ENCODE results near the gene PRDM15. TPM values are rescaled to one million over a fixed set of nuclear protein-coding genes. Genes with fewer than 3 reads are reported as not detected.
"Not testable (repeated sequence)": the region's sequence is repeated elsewhere in the genome, so short reads cannot be mapped to it uniquely, and the experiment has no call there.

The PRDM15 gene
- total RNA-seq, 1 experiment from 2014 or later = 11.2 TPM

- DNase-seq (ENCODE audit: low read depth, low spot score) (no peak), ATAC-seq (no peak)
- H3K9me3 ChIP-seq (ENCODE audit: control insufficient read depth, insufficient read depth, low read depth, low read length) = no peaks in the 10 kb centered on the region
- H3K4me3 ChIP-seq (ENCODE audit: low read depth in 2 of 2, low read length in 2 of 2) = no peak overlapping the region
- ChIA-PET POLR2A (interaction anchor here (0.6 kb wide), 1 partner anchor 36 kb away, joined by 3 read pairs; no protein-coding TSS in a partner anchor), CTCF (interaction anchor here (1.0 kb wide), 1 partner anchor 9 kb away, joined by 4 read pairs; no protein-coding TSS in a partner anchor)
- H3K4me1 ChIP-seq (ENCODE audit: control insufficient read depth, insufficient read depth, low read length) = peaks cover 6% of the 10 kb centered on the region; the same call in 1 of the 2 replicates
- intact Hi-C loops (cut with micrococcal nuclease; ENCODE audit: unreplicated experiment) (no loop called here), in situ Hi-C loops (cut with HindIII; ENCODE audit: low pct_unique_long_range_greater_than_20kb, low sequenced_read_pairs) (no loop called here)
- TF ChIP-seq POLR2AphosphoS5 (IDR thresholded peaks at IDR 0.05; ENCODE audit: low read depth, low read length) (no peak), SIN3A (IDR thresholded peaks at IDR 0.05; ENCODE audit: borderline replicate concordance, insufficient read depth, low read depth, low read length) (no peak)
- H3K36me3 ChIP-seq (ENCODE audit: control insufficient read depth, insufficient read depth, low read length) = no peaks in the 10 kb centered on the region
- no peaks in the 10 kb centered on the region for H3K27me3 ChIP-seq (ENCODE audit: control insufficient read depth, insufficient read depth, low read length)
- H3K27ac ChIP-seq (ENCODE audit: low read length) = no peak overlapping the region
- no TSS peak for BruUV-seq (replicated peaks)
These were observed 86.4 kb downstream of the PRDM15 start for GRCh38 chr21:41792711-41793110.

- in situ Hi-C loops (cut with HindIII; ENCODE audit: low pct_unique_long_range_greater_than_20kb, low sequenced_read_pairs) = no loop called here
- ChIA-PET CTCF (interaction anchor here (0.6 kb wide), 1 partner anchor 88 kb away, joined by 3 read pairs; no protein-coding TSS in a partner anchor), POLR2A (interaction anchor here (0.6 to 1.1 kb wide), 6 partner anchors 20 to 189 kb away, joined by 3 to 17 read pairs (median 4); partner anchors contain the start of gene RIPK4)
- Histone ChIP-seq H3K36me3 (ENCODE audit: control insufficient read depth, insufficient read depth, low read length) (no peaks in the 10 kb centered on the region), H3K4me3 (ENCODE audit: low read depth in 2 of 2, low read length in 2 of 2) (peak overlapping the region; percentile 9 to 46; a peak in 2 of 4 replicates), H3K27ac (ENCODE audit: low read length) (peak overlapping the region; percentile 99), H3K27me3 (ENCODE audit: control insufficient read depth, insufficient read depth, low read length) (no peaks in the 10 kb centered on the region), H3K4me1 (ENCODE audit: control insufficient read depth, insufficient read depth, low read length) (peaks cover 52% of the 10 kb centered on the region), H3K9me3 (ENCODE audit: control insufficient read depth, insufficient read depth, low read depth, low read length) (no peaks in the 10 kb centered on the region)
- no peak for DNase-seq (ENCODE audit: low read depth, low spot score)
- TF ChIP-seq REST (IDR thresholded peaks at IDR 0.05; ENCODE audit: insufficient read depth in 1 of 2, low read depth in 2 of 2, low read length in 1 of 2) (no peak), TCF7L2 (IDR thresholded peaks at IDR 0.05; ENCODE audit: low read depth, low read length) (no peak), POLR2AphosphoS5 (IDR thresholded peaks at IDR 0.05; ENCODE audit: low read depth, low read length) (no peak), CTCF (IDR thresholded peaks at IDR 0.05) (no peak), SIN3A (IDR thresholded peaks at IDR 0.05; ENCODE audit: borderline replicate concordance, insufficient read depth, low read depth, low read length) (no peak)
- no TSS peak for BruUV-seq (replicated peaks)
- intact Hi-C loops (cut with micrococcal nuclease; ENCODE audit: unreplicated experiment) = no loop called here
- peak; percentile 83 for ATAC-seq
These were observed 92.6 kb downstream of the PRDM15 start for GRCh38 chr21:41786509-41786987.

GRCh38 chr21:41785262-41785661, 93.9 kb downstream of the PRDM15 start:
- BruUV-seq (replicated peaks); H3K9me3 ChIP-seq (ENCODE audit: control insufficient read depth, insufficient read depth, low read depth, low read length); H3K36me3 ChIP-seq (ENCODE audit: control insufficient read depth, insufficient read depth, low read length); H3K4me3 ChIP-seq (ENCODE audit: low read depth in 2 of 2, low read length in 2 of 2); CTCF ChIA-PET; DNase-seq (ENCODE audit: low read depth, low spot score); H3K27me3 ChIP-seq (ENCODE audit: control insufficient read depth, insufficient read depth, low read length); ATAC-seq; intact Hi-C loops (cut with micrococcal nuclease; ENCODE audit: unreplicated experiment); in situ Hi-C loops (cut with HindIII; ENCODE audit: low pct_unique_long_range_greater_than_20kb, low sequenced_read_pairs): not testable (repeated sequence)
- H3K27ac ChIP-seq (ENCODE audit: low read length) = peak overlapping the region; percentile 99
- peaks cover 65% of the 10 kb centered on the region for H3K4me1 ChIP-seq (ENCODE audit: control insufficient read depth, insufficient read depth, low read length)
- POLR2A ChIA-PET = interaction anchor here (0.7 kb wide), 1 partner anchor 15 kb away, joined by 3 read pairs; no protein-coding TSS in a partner anchor
